HG02571 (cell line): ENCODE results near the gene NNT.
"Not testable (repeated sequence)": the region's sequence is repeated elsewhere in the genome, so short reads cannot be mapped to it uniquely, and the experiment has no call there.

Experiments used
- ATAC-seq: cut with Tn5 transposase; IDR thresholded peaks from one replicate; pipeline ENCODE4 v1.9.1; 2021; ENCODE audit warnings: mild to moderate bottlenecking, moderate library complexity; ENCODE audit not compliant: unreplicated experiment

NNT gene

DNA sequence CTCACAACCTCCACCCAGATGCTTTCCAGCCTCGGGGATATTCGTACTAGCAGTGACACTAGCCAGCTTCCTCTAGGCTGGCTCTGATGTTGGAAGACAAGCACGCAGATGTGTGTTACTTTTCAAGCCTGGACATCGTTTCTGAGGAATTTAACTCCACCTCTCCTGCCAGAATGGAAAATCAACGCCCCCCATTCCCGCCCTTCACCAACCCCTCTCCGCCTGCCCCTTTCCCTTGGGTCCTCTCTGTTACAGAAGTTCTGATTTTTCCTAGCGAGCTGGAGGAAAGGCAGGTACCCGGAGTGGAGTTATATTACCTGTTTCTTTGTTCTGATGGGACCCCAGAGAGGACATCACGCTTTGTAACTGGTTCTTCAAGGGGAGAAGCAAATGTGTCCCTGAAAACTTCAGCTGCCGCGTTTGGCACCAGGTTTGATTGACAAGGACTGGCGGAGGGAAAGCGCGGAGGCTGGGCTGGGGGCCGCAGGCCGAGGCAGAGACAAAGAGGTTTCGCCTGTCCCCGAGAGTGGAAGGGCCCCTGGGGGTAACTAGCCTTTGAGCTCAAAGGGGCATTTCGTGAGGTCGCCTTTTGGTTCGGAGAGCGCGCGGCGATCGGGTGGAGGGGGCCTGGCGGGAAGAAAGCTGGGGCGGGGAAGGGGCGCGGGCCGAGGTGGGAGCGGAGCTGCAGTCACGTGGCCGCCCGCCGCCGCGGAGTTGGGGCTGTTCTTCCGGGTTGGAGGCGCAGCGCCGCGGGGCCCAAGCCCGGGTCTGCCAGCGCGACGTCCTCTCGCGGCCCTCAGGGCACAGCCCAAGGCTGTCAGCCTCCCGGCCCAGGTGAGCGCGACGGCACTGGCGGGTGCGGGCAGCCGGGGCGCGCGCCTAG, at the start of gene NNT:
Gene NNT (plus strand): TSS at position 720 of the 883 bp plus-strand sequence. CDS start 6,016 bp downstream, outside the sequence.
- peak; percentile 81 for ATAC-seq

DNA sequence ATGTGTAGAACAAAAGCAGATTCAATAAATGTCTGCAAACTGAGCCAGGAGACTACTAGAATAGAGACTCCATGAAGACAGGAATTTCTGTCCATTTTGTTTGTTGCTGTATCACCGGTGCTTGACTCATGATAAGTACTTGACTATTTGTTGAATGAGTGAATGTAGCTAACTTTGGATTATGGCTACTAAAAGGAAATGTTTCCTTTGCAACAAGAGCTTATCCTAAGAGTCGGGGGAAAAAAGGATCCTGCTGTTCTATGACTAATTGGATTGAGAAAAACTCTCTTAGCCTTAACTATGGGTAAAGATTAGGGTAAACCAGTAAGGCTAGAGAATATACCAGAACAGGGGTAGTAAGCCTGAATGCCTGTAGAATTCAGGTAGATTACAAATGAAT, 49.6 kb upstream of the NNT start:
- ATAC-seq = no peak

DNA sequence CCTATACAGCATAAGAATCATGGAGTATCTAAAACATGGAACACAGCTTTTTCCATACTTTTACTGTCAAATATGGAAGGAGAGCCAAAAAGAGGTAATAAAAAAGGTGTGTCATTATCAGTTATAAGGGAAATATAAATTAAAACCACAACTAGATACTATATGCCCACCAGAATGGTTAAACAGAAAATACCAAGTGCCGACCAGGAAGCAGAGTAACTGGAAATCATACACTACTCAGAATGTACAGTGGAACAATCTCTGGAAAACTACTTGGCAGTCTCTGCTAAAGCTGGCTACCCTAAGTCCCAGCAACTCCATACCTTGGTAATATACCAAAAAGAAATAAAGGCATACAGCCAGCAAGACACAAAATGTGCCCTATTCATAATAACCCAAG, 48.5 kb upstream of the NNT start:
- ATAC-seq = no peak

DNA sequence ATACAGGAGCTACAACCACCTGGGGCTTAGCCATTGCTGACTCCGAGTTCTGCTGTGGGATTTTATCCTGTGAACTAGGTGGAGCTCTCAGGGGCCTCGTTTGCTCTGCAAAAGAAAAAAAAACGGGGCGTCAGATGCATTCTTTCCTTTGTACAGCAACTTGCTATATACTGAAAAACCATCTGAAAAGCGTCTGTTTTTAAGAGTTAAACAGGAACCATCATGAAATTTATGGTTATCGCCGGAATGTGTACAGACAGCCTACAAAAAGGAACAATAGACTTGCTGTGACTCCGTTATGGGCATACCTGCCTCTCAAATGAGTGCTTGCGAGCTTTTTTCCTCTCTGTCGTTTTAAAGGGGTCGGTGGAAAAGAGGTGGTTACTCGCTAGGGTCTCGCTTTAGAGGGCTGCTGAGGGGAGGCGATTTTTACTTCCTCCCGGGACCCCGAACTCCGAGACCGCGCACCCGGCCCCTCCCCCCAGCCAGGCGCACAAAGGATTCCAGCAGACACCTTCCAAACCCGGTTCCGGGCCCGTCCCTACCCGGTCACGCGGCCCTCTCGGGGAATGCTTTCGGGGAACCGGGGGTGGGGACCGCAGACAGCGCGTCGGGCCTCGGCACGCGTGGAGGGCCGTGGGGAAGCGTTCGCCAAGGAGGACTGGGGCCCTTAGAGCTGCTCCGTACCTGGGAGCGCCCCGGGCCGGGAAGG, 46.9 kb upstream of the NNT start:
- ATAC-seq = peak; percentile 22

DNA sequence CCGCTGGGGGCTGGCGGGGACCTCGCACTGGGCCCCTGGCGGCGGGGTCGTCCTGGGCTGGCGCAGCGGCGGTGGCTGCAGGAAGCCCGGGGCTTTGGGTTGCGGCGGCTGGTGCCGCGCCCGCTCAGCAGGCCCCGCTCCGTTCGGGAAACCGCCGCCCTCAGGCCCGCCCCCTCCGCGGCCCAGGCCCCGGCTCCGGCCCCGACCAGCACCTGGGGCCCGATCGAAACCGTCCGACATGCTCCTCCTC, 46.4 kb upstream of the NNT start:
- peak; percentile 92 for ATAC-seq

DNA sequence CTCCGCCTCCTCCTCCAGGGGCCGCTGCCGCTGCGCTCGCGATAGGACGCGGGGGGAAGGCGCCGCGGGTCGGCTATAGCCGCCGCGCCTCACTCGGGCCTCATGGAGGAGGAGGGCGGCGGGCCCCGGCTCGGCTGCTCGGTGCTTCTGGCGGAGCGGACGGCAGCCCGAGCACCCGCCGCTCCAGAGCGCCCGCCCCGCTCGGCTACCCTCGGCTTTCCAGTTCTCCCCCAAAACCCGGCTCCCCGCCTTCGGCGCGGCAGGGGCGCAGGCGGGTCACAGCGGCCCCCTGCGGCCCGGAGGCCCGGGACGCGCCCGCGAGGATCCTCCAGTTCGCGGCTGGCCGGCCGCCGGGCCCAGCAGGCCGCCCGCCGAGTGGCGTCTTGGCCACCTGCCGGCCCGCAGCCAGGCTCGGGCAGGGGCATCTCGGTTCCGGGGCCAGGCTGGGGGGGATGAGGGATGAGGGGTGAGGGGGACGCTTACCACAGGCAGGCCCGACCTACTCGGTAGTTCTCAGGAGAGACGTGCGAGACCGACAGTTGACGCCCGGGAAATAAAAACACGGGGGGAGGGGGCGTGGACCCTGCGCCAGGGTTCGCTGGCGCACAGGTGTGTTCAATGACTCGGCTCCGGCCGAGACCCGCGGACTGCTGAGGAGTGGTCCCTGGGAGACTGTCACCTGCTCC, 46.0 kb upstream of the NNT start, which contains the start of gene PAIP1:
Gene PAIP1 (minus strand): TSS at position 221 of the 686 bp plus-strand sequence. CDS start 231 bp downstream, outside the sequence.
- ATAC-seq = peak; percentile 71

DNA sequence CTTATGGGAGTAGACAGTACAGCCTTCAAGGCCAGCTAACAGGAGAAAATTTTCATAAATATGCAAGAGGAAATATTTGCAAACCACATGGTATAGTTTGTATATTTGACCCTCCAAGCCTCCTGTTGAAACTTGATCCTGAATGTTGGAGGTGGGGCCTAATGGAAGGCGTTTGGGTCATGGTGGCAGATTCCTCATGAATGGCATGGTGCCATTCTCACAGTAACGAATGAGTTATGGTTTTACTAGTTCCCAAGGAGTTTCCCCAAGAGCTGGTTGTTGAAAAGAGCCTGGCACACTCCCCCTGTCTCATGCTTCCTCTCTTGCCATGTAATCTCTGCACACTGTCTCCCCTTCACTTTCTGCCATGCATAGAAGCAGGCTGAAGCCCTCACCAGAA, 42.9 kb upstream of the NNT start:
- no peak for ATAC-seq

DNA sequence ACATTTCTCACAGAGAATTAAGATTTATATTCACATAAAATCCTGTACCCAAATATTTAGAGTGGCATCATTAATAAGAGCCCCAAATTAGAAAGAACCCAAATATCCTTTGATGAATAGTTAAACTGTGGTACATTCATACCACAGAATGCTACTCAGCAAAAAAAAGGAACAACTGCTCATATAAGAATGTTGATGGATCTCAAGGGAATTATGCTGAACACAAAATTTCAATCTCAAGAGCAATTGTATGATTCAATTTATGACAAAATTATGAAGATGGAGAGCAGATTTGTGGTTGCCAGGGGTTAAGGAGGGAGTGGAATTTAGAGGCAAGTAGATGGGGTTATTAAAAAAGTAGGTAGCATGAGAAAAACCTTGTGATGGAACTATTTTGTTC, 41.6 kb upstream of the NNT start:
- ATAC-seq = no peak

DNA sequence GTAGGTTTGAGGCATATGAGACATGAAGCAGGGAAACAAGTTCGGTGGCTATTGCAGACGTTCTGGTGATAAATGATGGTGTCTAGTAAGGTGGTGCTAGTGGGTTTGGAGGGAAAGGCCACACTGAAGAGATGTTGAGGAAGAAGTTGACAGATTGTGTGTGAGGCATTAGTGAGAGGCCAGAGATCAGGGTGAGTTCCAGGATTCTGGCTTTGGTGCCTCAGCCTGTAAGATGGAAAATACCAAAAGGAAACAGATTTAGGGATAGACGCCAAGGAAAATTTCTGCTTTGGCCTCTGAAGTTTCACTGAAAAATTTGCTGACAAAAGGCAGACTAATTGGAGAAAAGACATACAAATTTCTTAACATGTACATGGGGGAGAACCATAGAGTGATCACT, 39.7 kb upstream of the NNT start:
- ATAC-seq = no peak

DNA sequence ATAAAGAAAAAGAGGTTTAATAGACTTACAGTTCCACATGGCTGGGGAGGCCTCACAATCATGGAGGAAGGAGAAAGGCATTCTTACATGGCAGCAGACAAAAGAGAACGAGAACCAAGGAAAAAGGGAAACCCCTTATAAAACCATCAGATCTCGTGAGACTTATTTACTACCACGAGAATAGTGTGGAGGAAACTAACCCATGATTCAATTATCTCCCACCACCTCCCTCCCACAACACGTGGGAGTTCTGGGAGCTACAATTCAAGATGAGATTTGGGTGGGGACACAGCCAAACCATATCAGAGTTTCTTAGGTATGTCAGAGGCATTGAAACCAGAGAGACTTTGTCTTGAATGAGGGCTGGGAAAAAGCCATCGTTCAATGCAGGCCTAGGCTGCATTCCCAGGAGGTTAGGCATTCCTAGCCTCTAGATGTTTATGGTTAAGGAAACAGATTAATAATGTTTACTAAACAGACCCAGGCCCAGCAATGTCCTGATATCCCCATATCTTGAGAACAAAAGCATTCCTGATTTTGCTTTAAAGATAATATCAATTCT, 38.6 kb upstream of the NNT start:
- no peak for ATAC-seq

DNA sequence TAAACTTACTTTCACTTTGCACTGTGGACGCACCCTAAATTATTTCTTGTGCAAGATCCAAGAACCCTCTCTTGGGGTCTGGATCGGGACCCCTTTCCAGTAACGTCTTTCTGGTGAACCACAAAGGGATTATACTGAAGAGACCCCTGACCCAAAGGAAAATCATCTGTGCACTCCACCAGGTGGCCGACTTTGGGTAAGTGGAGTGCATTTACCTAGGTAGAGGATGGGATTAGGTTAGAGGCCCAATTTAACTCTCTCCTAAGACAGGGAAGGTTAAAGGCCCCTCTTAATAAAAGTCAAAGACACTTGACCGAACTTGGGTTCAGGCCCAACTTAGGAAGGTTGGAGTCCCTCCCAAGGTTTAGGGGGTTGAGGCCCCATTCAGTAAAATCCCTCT, 37.9 kb upstream of the NNT start:
- ATAC-seq = no peak

DNA sequence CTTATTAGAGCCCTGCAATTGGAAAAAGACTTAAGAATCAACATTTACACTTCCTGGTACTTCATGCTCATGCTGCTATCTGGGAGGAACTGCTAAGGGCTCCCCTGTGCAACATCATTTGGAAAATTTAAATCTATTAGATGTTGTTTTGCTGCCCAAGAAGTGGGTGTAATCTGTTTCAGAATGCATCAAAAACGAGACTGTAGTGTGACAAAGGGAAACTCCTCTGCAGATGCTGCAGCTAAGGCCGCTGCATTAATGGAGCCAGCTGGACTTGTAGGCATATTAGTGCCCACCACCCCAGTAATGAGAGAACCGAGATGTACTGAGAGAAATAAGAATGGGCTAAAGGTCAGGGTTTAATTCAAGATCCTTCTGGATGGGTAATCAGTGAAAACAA, 35.0 kb upstream of the NNT start:
- ATAC-seq = peak; percentile 73

DNA sequence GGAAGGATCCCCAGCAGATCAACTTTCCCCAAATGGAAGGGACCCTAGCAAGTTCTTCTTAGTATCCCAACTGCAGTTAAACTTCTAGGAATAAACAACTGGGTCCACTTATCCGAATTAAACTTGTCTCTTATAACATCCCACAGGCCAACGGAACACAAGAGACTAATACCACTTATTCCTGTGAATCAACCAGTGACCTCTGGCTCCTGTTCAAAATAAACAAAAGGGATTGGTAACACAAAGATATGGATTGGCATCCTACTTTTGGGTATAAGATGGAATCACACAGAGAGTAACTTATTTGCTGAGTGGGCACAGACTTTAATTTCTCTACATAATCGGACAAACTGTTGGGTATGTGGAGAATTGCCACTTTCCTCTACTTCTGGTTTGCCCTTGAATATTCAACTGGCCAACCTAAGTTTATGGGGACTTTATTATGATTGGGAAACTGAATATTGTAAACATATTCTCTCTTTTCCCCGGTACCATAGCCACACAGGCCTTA, 33.7 kb upstream of the NNT start:
- no peak for ATAC-seq

DNA sequence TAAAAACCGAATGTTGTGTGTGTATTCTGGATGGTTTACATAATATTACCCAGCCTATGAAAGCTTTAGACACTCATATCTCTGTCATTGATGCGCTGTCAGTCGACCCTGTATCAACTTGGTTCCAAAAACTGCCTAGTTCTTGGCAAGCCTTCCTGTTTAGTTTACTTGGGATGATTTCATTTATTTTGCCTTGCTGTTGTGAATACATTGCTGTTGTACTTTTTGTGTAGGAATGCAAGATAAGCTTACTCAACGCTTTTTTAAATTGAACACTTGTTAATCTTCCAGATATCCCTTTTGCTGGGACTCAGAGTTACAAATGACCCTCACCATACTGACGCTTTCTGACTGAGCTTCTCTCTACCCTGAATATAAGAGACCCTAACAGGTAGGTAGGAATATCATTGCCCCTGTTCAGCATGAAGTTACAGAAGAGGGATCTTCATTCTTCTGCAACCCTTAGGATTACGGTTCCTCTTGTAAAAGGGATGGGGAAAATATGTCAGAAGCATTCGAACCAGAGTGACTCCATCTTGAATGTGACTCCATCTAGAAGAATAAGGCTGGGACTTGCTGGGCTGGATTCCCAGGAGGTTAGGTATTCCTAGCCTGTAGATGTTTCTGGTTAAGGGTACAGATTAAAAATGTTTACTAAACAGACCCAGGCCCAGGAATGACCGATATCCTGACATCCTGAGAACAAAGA, 32.4 kb upstream of the NNT start:
- no peak for ATAC-seq

DNA sequence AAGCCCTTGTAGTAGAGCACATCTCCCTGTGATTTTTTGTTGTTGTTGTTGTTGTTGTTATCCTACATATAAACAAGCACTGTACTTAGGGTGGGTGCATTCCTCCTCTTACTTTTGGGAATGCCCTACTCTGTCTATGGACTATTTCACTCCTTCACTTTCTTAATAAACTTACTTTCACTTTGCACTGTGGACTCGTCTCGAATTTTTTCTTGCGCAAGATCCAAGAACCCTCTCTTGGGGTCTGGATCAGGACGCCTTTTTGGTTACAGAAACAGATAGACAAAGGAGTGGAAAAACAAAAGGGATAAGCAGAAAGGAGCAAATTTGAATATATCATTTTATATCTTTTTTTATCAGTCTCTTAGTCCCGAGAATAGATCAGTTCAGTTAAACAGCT, 31.7 kb upstream of the NNT start:
- ATAC-seq = no peak

DNA sequence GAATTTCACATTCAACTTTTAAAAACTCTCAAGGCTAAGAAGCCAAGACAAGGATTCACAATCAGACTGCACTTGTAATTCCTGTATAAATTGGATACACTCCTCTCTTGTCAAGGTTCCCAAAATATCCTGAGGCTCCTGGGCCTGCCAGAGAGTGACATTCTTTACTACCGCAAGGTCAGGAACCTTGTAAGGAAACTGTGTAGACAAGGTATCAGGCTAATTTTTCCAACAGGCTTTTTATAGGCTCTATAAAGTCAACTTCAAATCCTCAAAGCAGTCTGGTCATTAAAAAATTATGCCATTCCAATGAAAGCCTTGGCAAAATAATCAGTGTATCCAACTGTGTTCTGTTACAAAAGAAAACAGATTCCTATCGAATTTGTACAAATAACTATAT, 30.6 kb upstream of the NNT start:
- ATAC-seq = no peak

DNA sequence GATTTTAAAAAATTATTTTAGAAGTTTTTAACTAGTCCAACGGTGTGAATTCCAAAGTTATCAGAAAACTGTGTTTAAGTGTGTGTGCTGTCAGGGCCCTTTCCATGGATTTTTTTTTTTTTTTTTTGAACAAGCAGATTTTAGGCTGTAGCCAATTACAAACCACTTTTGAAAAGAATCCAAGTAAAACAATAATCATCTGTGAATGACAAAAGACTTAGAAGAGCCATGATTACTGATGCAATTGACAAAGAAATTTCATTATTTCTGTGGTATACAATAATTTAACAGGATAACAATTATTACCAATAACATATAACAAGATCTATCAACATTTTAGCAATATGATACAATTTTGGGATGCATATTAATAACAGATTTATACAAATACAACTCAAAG, 29.9 kb upstream of the NNT start:
- no peak for ATAC-seq

DNA sequence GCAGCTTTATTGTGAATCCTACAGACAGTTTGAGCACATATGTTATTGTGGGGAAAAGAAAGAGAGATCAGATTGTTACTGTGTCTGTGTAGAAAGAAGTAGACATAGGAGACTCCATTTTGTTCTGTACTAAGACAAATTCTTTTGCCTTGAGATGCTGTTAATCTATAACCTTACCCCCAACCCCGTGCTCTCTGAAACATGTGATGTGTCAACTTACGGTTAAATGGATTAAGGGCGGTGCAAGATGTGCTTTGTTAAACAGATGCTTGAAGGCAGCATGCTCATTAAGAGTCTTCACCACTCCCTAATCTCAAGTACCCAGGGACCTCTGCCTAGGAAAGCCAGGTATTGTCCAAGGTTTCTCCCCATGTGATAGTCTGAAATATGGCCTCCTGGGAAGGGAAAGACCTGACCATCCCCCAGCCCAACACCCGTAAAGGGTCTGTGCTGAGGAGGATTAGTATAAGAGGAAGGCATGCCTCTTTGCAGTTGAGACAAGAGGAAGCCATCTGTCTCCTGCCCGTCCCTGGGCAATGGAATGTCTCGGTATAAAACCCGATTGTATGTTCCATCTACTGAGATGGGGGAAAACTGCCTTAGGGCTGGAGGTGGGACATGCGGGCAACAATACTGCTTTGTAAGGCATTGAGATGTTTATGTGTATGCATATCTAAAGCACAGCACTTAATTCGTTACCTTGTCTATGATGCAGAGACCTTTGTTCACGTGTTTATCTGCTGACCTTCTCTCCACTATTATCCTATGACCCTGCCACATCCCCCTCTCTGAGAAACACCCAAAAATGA, 22.4 kb upstream of the NNT start:
- ATAC-seq = not testable (repeated sequence)

DNA sequence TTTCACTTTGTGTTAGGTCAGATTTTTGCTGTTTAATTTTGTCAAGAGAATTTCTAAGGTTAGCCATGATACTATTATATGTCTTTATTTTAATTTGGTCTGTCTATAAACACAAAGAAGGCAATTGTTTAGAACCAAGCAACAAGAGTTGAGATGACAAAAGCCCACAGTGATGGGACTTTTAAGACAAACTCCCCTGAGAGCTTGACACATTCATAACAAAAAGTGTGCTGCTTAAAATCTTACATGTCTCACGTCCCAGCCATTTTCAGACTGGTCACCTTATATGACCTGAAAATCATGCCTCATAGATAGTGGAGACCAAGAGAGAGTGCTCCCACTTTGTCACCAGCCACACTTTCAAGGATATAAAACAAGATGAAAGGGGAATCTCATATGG, 21.6 kb upstream of the NNT start:
- no peak for ATAC-seq
